GM18907 (cell line): ENCODE data around the gene KCTD16.

Experiments used
- ATAC-seq: cut with Tn5 transposase; IDR thresholded peaks from one replicate; pipeline ENCODE4 v1.9.1; 2021; ENCODE audit warnings: mild to moderate bottlenecking, moderate library complexity; ENCODE audit not compliant: unreplicated experiment

The KCTD16 gene

DNA sequence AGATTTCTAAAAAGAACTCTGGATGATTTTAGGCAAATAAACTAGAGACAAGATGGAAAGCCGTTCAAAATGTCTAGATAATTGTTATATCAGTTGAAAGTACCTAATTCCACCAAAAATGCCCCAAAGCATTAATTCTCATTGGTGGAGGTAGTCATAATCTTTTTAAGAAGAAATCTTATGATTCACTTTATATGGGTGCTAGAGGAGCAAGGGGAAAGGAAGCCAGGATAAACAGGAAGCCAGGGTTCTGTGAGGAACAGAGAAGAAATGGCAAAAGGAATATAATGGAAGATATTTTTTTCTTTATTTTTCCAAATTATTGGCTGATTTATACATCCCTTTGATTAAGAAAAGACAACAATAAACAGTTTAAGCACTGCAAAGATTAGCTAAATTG, 8.0 kb upstream of the KCTD16 start:
- ATAC-seq: no peak

DNA sequence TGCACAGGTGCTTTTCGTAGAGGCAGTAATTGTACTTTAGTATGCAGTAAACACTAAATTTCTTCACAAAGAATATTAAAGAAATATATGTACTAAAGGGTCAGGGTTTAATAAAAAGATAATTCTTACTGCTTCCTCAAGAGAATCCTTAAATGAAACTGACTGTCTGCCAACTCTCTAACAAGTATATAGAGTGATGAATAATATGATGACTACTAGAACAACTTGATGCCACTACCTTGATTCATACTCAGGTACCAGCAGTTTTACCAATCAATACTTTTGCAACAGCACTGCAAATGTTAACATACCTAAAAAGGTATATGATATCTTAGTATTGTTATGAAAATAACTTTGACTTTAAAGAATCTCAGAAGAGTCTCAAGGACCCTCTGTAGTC, 4.0 kb upstream of the KCTD16 start:
- ATAC-seq: no peak

DNA sequence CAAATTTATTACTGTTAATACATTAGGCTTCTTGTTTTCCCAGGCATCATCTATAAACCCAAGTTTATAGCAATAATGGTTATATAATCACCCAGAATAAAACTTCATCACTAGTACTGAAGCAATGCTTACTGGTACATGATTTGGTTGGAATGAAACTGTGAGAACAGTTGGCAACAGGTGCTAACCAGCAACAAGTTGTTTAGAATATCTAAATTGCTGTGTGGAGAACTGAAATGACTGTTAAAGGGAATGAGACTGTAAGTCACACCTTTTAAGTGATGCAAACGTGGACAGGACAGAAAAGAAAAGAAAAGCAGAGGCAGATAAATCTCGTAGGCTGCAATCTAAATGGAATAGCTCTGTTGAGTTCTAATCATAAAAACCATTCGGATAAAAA, 2.7 kb upstream of the KCTD16 start:
- no peak for ATAC-seq

DNA sequence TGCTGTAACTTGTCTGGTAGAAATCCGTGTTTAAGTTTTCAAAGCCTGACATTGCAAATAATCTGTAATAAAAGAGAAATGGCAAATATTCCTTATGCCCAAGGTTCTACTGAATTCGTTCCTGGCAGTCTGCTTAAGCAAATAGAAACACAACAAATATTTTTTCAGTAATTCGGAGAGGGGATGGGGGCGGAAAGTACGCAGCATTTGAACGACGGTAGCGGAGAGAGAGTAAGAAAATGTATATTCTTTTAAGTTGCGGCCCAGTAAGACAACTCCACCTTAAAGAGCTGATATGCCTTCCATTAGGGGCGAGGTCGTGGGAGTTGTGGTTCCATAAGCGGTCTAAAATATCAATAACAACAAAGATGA, 783 bp upstream of the KCTD16 start:
- ATAC-seq: peak; percentile 1

DNA sequence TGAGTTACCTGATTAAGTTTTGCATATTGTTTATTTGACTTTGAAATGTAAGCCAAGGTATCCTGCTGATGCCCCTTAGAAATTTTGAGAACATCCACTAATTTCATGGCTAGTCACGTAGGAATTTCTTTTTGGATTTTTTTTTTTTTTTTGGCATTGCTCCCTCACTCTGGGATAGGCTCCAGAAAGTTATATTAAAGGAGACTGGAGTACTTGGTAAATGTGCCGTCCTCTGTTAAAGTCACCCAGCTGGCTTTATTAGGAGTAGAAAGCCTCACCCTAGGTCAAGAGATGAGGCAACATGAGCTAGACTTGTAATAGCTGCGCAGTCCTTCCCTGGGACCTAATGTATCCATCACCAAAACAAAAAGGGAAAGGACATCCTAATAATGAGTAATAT, 3.1 kb downstream of the KCTD16 start:
- ATAC-seq: no peak

DNA sequence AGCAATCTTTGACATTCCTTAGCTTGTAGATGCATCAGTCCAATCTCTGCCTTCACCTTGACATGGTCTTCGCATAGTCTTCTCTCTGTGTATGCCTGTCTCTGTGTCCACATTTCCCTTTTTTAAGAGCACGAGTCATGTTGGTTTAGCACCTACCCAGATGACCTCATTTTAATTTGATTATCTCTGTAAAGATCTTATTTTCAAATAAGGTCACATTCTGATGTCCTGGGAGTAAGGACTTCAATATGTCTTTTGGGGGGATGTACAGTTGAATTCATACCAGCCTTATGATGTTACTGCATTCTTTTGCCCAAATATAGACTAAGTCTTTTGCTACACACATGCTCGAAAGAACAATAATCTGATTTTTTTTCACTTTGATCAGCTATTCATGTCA, 6.9 kb downstream of the KCTD16 start:
- no peak for ATAC-seq

DNA sequence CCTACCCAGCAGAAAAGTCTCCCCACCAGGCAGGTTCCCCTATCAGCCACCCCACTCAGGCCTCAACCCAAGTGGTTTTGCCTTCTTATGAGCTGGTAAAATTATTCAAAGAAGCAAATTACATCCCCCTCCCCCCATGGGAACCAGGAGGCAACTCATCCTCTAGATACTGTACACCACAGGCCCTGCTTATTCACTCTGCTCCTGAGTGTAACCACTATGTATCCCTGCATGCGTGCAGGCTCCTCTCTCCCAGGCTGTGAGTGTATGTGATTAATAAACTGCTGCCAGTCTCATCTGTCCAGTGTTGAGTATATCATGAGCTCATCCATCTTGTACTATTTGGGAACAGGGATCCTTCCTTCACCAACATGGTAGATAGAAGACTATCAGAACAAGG, 8.6 kb downstream of the KCTD16 start:
- ATAC-seq: no peak

DNA sequence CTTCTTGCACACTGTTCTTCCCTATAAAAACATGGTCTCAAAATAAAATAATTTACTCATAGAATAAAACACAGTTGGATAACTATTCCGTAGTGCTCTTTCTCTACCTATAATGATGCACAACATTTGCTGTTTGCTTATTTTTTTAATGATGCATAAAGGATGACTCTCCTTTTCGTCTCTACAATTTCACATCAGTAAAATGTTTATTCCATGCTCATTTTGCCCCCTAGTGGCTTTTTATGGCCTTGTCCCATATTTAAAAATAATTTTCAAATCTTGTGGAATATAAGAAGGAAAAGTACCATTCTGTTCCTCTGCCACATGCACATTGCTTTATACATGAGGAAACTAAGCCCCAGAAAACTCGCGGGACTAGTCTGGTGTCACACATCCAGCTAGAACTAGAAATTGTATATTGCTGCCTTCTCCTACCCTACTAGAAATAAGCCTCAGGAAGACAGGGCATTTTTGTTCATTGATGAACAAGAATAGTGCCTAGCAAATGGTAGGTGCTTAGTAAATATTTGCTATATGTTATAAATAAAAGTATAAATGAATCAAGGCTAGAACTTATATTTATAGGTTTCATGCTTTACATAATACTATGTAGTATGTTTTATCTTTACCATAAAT, 12.7 kb downstream of the KCTD16 start:
- ATAC-seq: no peak

DNA sequence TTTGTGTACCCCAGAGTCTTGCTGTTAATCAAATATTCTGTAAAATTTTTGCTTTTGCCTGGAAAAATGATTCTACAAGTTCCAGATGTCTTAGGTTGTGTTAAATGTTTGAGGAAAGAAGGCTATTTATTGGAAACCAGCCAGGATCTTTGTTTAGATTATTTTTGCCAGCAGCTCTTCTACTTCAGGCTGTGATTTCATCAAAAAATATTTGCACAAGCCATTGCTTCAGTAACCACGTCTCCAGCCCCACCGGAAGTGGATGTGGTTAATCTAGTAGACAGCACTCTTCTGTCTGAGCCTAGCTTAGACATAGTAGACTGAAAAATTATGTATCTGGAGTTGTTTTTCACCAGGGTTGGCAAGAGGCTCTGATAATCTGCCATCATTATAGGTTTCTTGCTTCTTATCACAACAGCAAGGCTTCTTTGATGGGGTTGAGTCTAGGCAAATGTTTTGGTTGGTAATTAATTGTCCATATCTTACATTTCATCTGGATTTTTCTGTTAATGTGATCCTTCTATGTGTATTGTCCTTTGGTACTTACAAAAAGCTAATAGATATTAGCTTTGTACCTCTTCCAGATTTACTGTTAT, 17.1 kb downstream of the KCTD16 start:
- ATAC-seq: peak; percentile 87

DNA sequence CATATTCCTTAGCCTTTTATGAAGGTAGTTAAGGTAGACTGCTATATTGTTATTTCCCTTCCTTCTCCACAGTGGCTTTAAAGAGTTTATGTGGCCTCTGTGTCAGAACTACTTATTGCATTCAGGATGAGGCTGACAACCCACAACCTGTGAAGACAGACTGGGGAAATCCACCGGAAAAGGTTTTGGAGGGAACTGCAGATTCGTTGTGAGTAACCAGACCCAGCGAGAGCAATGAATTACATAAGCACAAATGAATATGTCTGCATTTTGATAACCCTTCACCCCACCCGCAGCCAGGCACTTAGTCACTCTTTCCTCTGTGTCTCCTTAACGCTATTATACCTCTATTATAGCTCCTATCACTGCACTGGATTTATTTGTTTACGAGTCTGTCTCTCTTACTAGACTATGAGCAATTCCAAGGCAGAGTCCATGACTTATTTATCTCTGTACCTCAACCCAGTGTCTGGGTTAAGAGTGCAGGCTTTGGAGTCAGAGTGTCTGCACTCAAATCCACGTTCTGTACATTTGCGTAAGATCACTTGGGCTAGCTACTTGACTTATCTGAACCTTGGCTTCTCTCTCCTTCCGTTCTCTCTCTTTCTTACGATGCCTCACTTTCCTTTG, 19.2 kb downstream of the KCTD16 start:
- ATAC-seq: peak; percentile 51

DNA sequence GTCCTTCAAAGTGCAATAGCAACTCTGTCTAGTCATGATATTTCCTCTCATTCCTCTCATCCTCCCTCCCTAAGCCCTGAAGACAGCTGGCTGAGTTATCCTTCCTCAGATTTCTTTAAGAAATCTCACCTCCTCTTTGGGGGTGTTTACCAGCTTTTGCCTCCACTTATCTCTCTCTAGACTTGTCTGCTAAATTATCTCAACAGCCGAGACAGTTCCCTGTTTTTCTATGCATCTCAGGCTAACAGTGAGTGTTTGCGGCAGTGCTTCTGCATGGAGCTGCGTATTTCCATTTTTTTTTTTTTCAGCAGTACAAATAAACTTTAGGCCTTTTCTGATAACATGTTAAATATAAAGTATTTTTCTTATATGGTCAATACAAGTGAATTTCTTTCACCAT, 20.9 kb downstream of the KCTD16 start:
- ATAC-seq: no peak

DNA sequence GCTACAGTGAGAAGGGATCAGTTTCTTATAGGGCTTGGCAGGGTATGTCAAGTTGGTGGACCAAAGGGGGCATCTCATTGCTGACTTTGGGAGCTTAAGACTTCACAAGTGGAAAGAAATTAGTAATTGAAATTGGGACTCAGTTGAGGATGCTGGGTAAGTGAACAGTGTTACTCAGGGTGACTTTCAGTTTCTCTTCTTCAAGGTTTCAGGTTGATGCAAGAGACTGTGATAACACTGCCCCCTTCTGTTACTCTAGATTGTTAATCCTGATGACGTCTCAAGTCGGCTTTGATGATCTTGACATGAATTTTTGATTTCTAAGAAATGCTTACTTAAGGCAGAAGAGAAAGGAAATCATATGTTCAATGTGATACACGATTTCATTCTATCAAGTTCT, 21.3 kb downstream of the KCTD16 start:
- ATAC-seq: peak; percentile 86

DNA sequence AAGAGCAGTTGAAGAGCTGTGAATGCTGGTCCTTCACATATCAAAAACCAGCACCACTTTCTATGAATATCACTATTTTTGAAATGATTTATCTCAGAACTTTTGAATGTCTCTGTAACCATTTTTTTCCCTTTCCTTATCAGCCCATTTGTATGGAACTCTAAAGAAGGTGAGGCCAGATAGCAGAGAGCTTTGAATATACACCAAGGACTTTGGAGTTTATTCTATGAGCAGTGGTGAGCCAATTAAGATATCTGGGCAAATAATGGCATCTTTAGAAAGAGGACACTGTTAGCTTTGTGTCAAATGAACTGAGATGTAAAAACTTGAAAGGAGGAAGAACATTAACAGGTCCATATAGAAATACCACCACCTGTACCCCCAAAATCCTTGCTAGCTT, 22.0 kb downstream of the KCTD16 start:
- no peak for ATAC-seq

DNA sequence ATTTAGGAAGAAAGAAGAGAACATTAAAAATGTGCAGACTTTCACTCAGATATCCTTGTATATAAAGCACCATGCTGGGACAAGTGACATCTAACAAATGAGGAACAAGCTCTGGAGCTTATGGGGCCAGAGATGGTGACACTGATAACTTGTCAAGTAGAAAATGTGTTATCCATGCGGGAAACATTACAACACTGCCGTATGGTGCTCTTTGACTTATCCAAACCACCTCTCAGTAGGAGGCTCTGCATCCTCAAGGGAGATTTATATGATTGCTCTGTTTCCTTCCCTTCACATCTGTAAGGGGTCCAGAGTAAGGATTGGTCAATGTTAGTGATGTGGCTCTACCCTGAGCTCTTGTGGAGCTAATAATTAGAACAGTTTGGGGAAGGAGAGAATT, 23.5 kb downstream of the KCTD16 start:
- ATAC-seq: no peak

DNA sequence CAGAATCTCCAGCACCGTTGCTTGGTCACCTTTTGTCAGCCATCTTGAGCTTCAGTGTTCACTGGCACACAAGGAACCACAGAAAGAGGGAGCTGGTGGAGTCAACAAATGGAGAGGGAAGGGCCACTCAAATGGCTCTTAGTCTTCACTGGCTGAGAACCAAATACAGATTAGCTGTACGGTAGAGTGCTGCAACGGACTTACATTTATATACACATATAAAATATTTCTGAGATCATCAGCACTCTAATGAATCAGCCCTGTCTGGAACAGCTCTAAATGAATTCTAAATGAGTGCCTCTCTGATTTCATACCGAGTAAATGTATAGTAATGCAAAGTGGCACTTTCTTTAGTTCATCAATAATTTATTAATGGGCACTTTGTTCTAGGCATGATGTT, 24.8 kb downstream of the KCTD16 start:
- no peak for ATAC-seq

DNA sequence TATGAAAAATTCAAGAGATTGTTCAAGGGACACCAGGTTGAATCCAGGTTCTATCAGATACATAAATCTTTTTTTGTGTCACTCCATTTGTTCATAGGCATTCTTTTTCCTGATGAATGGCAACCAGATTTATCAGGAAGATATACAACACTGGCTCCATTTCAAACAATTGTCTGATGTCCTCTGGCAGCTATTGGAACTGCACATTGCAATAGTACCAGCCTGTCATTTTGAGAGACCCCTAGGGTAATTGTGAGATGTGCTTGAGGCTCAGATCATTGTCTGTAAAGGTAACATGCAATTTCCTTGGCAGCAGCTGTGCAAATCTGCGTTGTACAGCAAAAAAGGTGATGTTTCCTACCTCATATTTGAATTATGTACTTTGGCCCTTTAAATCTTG, 25.9 kb downstream of the KCTD16 start:
- ATAC-seq: no peak

DNA sequence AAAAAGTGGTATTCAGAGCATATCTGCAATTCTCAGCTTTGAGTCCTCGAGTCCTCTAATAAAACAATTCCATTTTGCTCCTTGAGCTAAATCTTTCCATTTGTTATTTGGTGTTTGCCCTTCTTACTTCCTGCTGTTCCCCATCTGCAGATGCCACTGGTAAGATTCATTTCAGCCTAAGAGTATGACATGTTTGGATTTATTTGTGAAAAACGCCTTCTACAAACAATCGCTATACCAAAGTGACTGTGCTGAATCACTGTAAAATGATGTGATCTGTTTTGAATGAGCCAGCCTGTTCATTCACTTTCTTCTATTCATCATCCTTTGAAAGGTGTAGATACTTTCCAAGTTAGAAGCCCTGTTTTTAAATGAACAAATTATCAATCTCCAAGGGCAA, 27.7 kb downstream of the KCTD16 start:
- no peak for ATAC-seq

DNA sequence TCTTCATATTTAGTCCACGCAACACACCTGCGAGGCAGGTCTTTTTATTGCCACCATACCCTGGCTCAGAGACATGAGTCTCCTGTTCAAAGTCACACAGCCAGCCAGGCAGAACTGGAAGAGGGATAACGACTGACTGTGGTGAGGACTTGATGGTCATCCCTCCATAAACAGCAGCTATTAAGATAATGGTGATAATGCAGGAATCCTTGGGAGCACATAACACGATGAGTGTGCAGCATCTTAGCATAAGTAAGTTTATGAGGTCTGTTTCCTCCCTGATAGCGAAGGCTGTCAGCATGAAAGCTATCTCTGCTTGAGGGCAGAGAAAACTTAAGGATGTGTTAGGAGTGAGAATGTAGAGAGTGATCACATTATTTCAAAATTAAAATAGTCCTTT, 30.9 kb downstream of the KCTD16 start:
- no peak for ATAC-seq

DNA sequence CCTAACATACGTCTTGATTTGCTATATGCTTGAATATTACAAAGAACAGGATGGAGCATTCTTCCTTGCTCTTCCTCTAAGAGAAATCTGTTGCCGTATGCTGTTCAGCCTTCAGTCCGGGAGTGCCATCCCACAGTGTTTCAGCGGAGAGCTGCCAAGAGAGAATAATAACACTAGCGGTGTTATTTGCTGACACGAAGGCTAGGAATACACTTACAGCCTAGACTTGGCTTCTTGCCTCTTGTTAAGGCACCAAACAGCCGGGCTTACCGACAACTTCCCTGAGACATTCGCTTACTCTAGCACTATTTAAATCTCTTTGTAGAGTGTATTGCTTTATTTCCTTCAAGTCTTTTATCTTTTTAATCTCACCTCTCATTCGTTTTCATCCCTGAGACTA, 31.4 kb downstream of the KCTD16 start:
- ATAC-seq: no peak

DNA sequence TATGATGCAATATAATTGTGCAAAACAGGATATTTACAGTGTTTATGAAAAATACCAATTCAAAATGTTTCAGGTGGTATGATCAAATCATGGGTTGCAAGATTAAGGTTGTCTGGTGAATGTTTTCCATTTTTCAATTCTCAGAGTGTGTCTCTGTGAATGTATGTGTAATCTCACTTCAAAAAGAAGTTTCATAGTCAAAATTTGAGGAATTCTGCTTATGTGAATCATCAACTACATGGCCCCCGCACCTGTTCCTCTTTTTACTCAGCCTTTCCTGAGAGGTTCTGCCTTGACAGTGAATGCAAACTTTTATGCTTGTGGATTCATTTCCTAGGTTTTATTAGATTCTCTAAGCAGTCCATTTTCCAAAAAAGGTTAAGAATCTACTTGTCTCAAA, 32.1 kb downstream of the KCTD16 start:
- no peak for ATAC-seq

DNA sequence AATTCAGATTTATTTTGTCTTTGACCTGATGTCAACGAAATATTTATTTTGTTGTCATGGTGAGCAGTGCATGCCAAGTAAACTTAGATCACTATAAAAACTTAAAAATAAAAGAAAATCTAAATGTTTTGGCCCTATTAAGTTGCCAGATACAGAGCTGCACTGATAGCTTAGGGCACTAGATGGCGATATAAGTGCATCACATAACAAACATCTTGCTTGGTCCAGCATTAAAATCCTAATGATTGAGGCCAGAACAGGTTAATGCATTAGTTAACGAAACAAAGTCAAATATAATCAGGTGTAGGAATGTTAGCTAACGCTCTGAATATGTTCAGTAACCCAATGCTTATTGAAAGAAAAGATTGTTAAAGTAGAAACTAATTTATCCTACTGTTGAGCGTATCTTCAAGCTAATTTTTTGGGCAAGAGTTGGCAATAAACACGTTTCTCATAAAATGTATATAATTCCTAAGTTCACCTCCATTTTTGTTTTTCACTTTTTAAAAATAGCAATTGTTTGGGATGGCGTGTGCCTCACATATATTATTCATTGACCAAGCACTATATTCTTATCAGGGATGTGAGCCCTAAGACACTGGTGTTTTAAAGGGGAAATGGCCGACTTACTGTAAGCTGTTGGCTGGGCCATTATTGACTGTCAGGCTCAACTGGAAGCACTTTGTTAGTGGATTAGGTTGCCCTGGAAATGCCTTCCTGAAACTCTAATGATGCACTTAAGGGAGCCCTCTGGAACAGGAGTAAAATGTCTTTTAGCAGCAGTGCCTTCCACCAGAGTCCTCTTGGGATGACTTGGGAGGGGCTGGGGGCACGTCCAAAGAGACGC, 33.3 kb downstream of the KCTD16 start:
- ATAC-seq: peak; percentile 93

DNA sequence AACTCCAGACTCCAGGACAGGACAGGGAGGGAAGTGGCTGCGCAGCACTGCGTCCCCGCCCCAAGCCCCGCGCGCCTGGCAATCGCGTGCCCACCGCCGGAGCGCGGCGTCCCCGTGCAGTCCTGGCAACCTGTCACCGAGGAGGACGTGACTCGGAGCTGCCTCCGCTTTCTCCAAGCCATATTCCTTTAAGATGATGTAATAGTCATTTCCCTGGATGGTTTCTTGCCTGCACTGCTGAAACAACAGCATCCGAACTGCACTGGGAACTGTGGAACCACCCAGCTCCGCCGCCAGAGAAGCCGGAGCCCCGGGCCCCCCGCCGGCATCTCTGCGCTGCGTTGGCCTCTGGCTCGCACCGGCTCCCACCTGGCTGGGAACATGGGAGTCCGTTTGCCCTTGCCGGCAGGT, 34.5 kb downstream of the KCTD16 start:
- no peak for ATAC-seq
